Measurements from ENCODE around the gene CYB561A3. TPM values are rescaled to one million over a fixed set of nuclear protein-coding genes. Genes with fewer than 3 reads are reported as not detected.

Gene CYB561A3
- total RNA-seq, 1 experiment from 2014 or later = 16.2 TPM

DNA sequence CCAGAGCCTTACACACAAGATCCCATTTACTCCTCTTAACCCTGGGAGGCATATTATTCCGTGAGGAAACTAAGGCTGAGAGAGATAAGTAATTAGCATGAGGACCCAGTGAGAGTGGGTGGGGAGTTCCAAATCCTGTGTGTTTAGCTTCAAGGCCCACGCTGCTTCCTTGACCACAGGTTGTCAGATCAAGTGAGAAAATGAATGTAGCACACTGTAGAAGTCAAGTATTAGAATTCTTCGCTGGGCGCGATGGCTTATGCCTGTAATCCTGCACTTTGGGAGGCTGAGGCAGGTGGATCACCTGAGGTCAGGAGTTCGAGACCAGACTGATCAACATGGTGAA, 3.8 kb downstream of the CYB561A3 start:
- no peaks in the 10 kb centered on the region for H3K27me3 ChIP-seq (ENCODE audit: control insufficient read depth, insufficient read depth, low read length)
- H3K4me3 ChIP-seq (ENCODE audit: insufficient read depth, low read depth, low read length) = no peak overlapping the region
- no peak for DNase-seq
- no peaks in the 10 kb centered on the region for H3K36me3 ChIP-seq (replicated peaks; ENCODE audit: control insufficient read depth, insufficient read depth, low read length)

DNA sequence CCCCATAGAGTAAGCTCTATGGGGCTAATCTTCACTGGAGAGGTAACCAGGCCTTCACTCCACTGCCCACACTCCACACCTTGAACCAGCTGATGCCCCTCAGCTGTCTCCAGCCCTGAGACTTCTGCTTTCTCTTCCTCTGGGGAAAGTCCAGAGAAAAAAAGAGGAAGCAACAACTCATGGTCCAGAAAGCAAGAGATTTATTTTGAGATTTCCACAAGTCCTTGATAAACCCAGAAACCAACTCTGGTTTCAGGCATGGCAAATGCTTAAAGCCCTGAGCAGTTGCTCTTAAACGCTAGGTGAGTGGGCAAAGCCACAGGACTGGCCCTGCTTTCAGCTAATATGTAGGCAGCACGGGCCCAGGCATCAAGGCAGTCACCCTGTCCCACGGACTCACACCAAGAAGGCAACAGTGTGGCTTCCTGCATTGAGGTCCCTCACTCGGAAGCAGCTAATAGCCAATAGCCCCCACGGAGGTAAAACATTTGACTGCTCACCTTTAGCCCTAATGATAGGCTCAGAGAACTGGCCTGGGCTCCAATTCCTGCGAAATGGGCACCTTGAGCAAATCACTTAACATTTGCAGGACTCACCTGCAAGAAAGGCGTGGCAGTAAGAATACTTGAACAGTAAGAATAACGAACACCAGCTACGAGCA, 4.3 kb downstream of the CYB561A3 start:
- H3K36me3 ChIP-seq (replicated peaks; ENCODE audit: control insufficient read depth, insufficient read depth, low read length) = no peaks in the 10 kb centered on the region
- H3K4me3 ChIP-seq (ENCODE audit: insufficient read depth, low read depth, low read length) = no peak overlapping the region
- no peak for DNase-seq
- H3K27me3 ChIP-seq (ENCODE audit: control insufficient read depth, insufficient read depth, low read length) = no peaks in the 10 kb centered on the region

DNA sequence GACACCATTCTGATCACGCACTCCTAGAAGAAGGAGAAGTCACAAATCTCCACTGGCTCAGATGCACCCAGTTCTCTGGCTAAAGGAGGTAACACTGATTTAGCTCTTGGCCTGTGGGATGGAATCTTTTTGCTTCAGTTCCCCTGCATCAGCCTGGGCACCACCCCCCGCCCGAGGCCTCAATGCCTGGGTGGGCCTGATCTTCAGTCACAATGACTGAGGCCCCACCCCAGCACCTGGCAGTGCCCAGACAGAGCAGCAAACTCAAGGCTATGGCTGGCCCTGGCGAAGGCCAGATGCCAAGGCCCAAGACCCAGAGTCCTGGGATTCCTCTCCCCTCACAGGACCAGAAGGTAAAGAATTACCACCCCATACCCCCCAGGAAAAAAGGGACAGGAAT, 5.0 kb downstream of the CYB561A3 start:
- H3K4me3 ChIP-seq (ENCODE audit: insufficient read depth, low read depth, low read length) = no peak overlapping the region
- no peaks in the 10 kb centered on the region for H3K27me3 ChIP-seq (ENCODE audit: control insufficient read depth, insufficient read depth, low read length)
- no peak for DNase-seq
- H3K36me3 ChIP-seq (replicated peaks; ENCODE audit: control insufficient read depth, insufficient read depth, low read length) = no peaks in the 10 kb centered on the region

DNA sequence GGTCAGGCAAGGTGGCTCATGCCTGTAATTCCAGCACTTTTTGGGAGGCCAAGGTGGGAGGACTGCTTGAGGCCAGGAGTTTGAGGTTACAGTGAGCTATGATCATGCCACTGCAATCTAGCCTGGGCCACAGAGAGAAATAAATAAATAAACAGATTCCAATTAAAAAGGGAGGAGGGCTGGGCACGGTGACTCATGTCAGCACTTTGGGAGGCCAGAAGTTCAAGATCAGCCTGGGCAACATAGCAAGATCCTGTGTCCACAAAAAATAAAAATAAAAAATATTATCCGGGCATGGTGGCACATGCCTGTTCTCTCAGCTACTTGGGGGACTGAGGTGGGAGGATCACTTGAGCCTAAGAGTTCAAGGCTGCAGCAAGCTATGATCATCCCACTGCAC, 7.5 kb downstream of the CYB561A3 start:
- no peak overlapping the region for H3K4me3 ChIP-seq (ENCODE audit: insufficient read depth, low read depth, low read length)
- H3K27me3 ChIP-seq (ENCODE audit: control insufficient read depth, insufficient read depth, low read length) = no peaks in the 10 kb centered on the region
- no peak for DNase-seq

DNA sequence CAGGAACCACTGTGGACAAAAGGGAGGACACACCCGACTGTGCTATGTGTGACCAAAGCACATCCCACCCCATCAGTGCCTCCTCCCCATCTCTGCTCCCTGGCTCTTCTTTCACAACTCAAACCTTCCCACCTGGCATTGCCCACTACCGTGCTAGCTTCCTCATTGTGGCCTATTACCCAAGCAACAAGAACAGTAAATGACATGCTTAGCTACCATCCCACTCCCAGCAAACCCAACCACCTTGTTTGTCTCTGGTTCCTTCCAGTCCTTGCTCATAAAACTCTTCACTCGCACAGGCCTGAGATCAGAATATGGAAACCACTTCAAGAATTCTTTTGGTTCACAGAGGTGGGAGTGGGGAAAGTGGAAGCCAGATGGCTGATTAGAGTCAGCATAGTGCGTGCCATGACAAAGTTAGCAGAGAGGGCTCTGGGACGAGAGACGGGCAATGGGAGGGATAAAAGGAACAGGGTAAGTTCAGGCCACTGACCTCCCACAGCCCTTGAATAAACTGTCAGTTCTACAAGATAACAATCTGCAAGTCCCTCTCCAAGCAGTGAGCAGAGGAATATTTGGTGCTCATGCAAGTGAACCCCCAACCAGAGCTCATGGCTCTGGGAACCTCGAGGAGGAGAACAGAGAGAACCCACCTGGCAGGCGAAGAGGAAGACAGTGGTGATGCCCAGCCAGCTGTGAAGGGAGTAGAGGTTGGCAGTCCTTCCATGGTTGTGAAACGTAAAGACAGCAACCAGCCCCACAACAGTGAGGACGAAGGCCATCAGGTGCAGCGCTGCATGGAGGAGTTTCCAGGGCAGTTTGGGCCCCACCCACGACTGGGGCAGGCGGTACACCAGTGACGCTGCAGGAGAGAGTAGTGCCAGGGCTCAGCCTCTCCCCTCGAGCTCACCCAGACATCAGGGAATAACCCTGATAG, 8.3 kb downstream of the CYB561A3 start:
- H3K36me3 ChIP-seq (replicated peaks; ENCODE audit: control insufficient read depth, insufficient read depth, low read length) = no peaks in the 10 kb centered on the region; the same call in 1 of the 2 replicates
- no peak for DNase-seq
- no peak overlapping the region for H3K4me3 ChIP-seq (ENCODE audit: insufficient read depth, low read depth, low read length)
- no peaks in the 10 kb centered on the region for H3K27me3 ChIP-seq (ENCODE audit: control insufficient read depth, insufficient read depth, low read length)

More for the DNA sequence above, 7.5 kb downstream of the CYB561A3 start:
- H3K36me3 ChIP-seq (replicated peaks; ENCODE audit: control insufficient read depth, insufficient read depth, low read length) = no peaks in the 10 kb centered on the region; the same call in 1 of the 2 replicates

DNA sequence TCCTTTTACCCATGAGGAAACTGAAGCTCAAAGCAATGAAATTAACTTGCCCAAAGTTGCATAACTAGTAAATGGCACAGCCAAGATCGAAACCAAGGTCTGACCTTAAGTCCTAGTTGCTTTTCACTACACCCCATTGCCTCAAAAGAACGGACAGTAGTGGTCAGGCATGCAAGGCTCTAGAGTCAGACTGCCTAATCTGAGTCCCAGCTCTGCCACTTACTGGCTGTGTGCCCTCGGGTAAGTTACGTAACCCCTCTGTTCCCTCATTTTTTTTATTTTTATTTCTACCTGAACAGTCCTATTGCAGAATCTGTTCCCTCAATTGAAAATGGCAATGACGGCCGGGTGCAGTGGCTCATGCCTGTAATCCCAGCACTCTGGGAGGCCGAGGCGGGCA, 9.6 kb downstream of the CYB561A3 start:
- H3K36me3 ChIP-seq (replicated peaks; ENCODE audit: control insufficient read depth, insufficient read depth, low read length) = no peaks in the 10 kb centered on the region; the same call in 1 of the 2 replicates
- no peak for DNase-seq
- no peak overlapping the region for H3K4me3 ChIP-seq (ENCODE audit: insufficient read depth, low read depth, low read length)
- H3K27me3 ChIP-seq (ENCODE audit: control insufficient read depth, insufficient read depth, low read length) = no peaks in the 10 kb centered on the region

DNA sequence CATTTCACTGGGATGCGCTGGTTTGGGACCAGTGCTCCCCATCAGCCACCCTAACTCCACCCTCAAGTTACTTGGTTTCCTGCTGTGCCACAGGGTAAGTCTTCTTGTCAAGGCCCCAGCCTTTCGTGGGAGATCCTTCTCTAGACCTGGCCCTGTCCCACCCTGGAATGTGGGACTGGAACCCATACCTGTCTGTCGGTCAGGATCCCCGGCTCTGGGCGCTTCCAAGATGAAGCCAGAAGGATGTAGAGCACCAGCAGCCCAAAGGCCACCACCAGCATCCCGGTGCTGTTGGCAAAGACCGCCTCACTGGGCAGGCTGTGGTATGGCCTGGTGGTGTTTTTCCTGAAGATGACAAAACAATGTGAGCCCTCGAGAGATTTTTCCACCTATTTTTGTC, 10.9 kb downstream of the CYB561A3 start:
- Histone ChIP-seq H3K4me3 (ENCODE audit: insufficient read depth, low read depth, low read length) (no peak overlapping the region), H3K27me3 (ENCODE audit: control insufficient read depth, insufficient read depth, low read length) (no peaks in the 10 kb centered on the region), H3K36me3 (replicated peaks; ENCODE audit: control insufficient read depth, insufficient read depth, low read length) (no peaks in the 10 kb centered on the region; the same call in none of the 2 replicates)
- DNase-seq = no peak

DNA sequence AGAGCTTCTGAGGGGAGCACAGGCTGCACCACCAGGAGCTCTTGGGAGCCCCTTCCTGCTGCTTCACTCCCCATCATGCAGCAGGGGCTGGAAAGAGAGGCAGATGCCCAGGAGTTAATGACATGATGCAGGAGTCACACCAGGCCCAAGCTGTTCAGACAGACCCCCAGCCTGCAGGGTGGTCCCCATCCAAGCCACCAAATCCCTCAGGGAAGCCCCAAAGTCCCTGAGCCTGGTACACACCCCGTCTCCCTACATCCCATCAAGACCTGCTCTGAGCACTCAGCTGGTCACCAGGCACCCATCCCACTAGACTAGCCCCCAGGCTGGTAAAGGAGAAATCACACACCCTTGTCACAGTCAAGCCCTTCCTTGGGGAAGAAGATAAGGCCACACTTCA, 11.3 kb downstream of the CYB561A3 start:
- no peaks in the 10 kb centered on the region; the same call in none of the 2 replicates for H3K36me3 ChIP-seq (replicated peaks; ENCODE audit: control insufficient read depth, insufficient read depth, low read length)
- no peak for DNase-seq
- no peak overlapping the region for H3K4me3 ChIP-seq (ENCODE audit: insufficient read depth, low read depth, low read length)
- H3K27me3 ChIP-seq (ENCODE audit: control insufficient read depth, insufficient read depth, low read length) = no peaks in the 10 kb centered on the region

DNA sequence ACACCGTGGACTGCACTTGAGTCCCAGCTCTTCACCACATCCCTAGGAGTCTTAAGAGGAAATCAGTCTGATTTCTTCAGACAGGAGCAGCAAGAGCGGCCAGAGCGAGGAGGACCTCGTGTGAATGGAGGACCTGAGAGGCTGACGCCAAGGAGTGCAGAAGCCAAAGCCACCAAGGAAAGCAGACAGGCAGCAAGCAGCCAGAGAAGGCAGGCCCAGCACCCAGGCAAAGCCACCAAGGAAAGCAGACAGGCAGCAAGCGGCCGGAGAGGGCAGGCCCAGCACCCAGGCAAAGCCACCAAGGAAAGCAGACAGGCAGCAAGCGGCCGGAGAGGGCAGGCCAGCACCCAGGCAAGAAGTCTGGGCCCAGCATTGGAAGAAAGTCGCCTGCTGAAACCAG, 11.8 kb downstream of the CYB561A3 start:
- Histone ChIP-seq H3K4me3 (ENCODE audit: insufficient read depth, low read depth, low read length) (no peak overlapping the region), H3K27me3 (ENCODE audit: control insufficient read depth, insufficient read depth, low read length) (no peaks in the 10 kb centered on the region), H3K36me3 (replicated peaks; ENCODE audit: control insufficient read depth, insufficient read depth, low read length) (no peaks in the 10 kb centered on the region; the same call in none of the 2 replicates)
- no peak for DNase-seq

DNA sequence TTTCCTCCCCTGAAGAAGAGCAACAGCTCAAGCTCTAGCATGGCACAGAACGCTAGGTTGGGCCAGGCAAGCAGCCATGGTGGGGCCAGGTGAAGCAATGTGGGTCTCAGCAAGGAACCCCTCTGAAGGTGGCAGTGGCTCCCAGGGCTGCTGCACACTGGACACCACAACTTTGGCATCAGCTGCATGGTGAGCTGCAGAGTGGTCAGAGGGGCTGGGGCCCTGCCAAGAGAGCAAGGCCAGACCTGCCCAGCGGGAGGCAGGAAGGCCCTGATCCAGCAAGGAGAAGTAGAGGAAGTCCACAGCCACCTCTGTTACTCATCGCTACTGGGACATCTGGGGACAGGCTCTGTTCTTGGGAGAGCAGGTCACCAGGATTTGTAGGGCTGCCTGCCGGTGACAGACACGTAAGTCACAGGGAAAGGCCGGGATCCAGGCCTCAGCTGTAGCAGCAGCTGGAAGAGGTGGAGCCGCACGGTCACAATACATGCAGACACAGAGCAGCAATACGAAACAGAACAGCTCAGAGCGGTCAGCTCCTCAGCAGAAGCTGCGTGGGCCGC, 12.4 kb downstream of the CYB561A3 start:
- Histone ChIP-seq H3K27me3 (ENCODE audit: control insufficient read depth, insufficient read depth, low read length) (no peaks in the 10 kb centered on the region), H3K36me3 (replicated peaks; ENCODE audit: control insufficient read depth, insufficient read depth, low read length) (no peaks in the 10 kb centered on the region; the same call in none of the 2 replicates), H3K4me3 (ENCODE audit: insufficient read depth, low read depth, low read length) (no peak overlapping the region)
- no peak for DNase-seq

DNA sequence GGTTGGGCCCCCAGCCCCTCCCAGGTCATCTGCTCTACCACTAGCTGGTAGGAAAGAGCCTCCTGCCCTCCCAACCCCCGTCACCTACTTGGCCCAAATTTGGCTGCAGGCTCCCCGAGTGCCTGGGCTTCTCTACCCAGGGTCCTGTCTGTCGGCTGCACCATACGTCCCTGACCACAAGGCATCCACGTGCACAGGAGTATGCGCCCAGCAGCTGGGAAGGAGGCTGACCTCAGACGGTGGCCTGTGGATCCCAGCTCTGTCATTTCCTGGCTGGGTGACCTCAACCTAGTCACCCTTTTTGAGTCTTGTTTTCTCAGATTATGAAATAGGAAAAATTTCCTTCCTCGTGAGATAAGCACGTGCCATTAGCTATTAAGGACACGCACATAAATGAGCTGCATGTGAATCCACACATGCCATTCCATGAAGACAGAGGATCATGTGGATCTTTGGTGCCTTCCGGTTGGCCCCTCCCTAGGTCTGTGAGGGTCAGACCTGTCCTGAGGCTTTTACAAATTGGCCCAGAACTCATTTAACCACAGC, 13.7 kb downstream of the CYB561A3 start:
- Histone ChIP-seq H3K4me3 (ENCODE audit: insufficient read depth, low read depth, low read length) (no peak overlapping the region), H3K27me3 (ENCODE audit: control insufficient read depth, insufficient read depth, low read length) (no peaks in the 10 kb centered on the region), H3K36me3 (replicated peaks; ENCODE audit: control insufficient read depth, insufficient read depth, low read length) (no peaks in the 10 kb centered on the region; the same call in none of the 2 replicates)
- DNase-seq = no peak

DNA sequence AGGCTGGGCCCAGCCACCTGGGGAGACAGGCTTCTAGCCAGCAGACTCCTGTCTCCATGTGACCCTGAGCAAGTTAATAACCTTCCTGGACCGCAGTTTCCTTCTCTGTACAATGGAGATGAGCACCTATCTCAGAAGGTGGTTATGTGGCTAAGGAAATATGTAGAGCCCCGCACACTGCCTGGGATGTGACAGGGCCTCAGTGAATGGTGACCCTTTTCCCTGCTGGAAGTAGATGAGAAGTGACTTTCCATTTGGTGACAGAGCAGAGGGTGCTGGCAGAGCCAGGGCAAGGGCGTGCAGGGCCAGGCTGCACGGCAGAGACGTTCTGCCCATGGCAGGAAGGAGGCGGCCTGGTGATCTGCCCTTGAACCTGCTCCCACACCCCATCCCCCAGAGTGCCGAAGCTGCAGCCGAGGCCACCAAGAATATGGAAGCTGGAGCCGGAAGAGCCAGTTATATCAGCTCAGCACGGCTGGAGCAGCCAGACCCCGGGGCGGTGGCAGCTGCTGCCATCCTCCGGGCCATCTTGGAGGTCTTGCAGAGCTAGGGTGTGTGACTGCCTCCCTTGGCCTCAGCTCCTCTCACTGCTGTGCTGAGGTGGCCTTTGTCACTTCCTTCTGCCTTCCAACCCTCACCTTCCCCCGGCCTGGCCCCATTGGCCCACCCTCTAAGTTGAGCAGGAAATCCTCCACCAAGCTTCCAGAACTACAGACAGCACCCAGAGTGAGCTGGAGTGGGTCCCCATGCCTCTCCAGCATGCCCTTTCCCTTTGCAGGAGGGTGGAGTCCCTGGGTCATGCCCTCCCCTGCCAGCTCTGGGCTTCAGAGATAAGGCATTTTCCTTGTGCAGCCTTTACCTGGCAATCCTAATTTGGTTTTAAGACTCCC, 15.5 kb downstream of the CYB561A3 start:
- H3K4me3 ChIP-seq (ENCODE audit: insufficient read depth, low read depth, low read length) = no peak overlapping the region
- DNase-seq = no peak
- no peaks in the 10 kb centered on the region for H3K27me3 ChIP-seq (ENCODE audit: control insufficient read depth, insufficient read depth, low read length)
- H3K36me3 ChIP-seq (replicated peaks; ENCODE audit: control insufficient read depth, insufficient read depth, low read length) = no peaks in the 10 kb centered on the region; the same call in none of the 2 replicates

DNA sequence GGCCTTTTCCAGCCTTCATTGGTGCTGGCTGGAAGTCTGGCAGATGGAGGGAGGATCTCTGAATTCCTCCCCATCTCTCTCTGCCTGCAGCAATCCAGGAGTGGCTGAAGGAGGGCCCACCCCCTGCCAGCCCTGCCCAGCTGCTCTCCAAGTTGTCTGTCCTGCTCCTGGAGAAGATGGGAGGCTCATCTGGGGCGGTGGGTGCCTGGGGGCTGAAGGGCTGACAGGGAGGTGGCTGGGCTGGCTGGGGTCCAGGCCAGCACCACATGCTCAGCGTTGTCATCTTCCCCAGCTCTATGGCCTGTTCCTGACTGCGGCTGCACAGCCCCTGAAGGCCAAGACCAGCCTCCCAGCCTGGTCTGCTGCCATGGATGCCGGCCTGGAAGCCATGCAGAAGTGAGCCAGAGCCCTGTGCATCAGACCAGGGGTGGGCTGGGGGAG, 16.5 kb downstream of the CYB561A3 start:
- Histone ChIP-seq H3K36me3 (replicated peaks; ENCODE audit: control insufficient read depth, insufficient read depth, low read length) (no peaks in the 10 kb centered on the region; the same call in none of the 2 replicates), H3K27me3 (ENCODE audit: control insufficient read depth, insufficient read depth, low read length) (no peaks in the 10 kb centered on the region), H3K4me3 (ENCODE audit: insufficient read depth, low read depth, low read length) (no peak overlapping the region)
- no peak for DNase-seq
